PC-9 (cell line): ENCODE data around the gene TMEM109.

Experiments used
- CTCF ChIP-seq: fragments of 200-600 bp; sonication (generic); conservative IDR thresholded peaks from 2 replicates; pipeline ENCODE4 v1.6.1; 2017; ENCODE audit warnings: mixed run types, antibody characterized with exemption, mild to moderate bottlenecking, moderate library complexity
- EZH2 ChIP-seq: fragments of 200-600 bp; sonication (generic); IDR thresholded peaks from 2 replicates; pipeline ENCODE4 v1.8.0; 2017; ENCODE audit warnings: antibody characterized with exemption, low read depth

GRCh38 chr11:60916669-60917206, 2.8 kb downstream of the TMEM109 start:
- TF ChIP-seq EZH2 = no peak
- no peak for TF ChIP-seq CTCF
